Measurements from ENCODE around the gene CYB5R2.

CYB5R2 gene

GRCh38 chr11:7672960-7673723 is at the start of gene CYB5R2:
CYB5R2 (minus strand) TSS chr11:7673500; CDS start chr11:7672825, 675 bp downstream.
- DNase-seq = no peak

DNA sequence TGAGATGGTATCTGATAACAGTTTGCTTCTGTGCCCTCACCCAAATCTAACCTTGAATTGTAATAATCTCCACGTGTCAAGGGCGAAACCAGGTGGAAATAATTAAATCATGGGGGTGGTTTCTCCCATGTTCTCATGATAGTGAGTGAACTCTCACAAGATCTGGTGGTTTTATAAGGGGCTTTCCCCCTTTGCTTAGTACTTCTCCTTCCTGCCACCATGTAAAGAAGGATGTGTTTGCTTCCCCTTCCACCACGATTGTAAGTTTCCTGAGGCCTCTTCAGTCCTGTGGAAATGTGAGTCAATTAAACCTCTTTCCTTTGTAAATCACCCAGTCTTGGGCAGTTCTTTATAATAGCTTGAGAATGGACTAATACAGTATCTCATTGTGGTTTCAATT is 41.5 kb upstream of the CYB5R2 start:
- DNase-seq = no peak

DNA sequence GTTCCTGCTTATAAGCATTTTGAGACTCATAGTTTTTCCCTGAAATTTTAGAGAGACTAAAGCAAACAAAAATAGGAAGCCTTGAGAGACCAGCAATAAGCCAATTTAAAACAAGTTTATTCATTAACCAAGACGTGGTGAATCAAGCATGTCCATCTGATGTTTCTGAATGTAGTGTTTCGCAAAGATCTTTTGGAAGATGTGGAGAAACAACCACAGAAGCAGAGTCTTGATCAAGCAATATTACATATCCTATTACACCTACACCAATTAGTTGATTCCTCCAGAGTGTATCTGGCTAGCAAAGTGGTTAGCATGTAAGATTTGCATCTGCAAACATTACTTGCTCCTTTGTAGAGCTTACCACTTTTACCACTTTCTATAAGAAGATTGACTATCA is 33.1 kb upstream of the CYB5R2 start, which contains the start of gene OVCH2:
Gene OVCH2 (minus strand): TSS at position 101 of the 400 bp plus-strand sequence. CDS start 83 bp downstream, at position 18.
- DNase-seq = no peak

DNA sequence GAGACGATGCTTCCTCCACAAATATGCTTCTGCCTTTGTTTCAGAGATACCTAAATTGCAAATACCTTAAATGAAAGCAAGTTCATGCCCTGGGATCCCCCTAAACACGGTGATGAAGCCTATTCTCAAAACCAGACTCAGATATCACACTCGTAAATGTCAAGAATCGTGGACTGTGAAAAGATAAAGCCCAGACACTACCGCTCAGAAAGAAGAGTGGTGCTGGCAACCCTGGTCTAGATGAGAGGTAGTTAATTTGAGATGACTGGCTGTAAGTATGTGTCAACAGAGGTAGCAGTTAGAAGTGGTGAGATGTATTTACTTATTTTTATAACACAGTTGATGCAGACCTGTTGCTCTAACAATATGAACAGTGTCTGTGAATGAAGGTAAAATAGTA is 30.4 kb upstream of the CYB5R2 start:
- DNase-seq = no peak

GRCh38 chr11:7696424-7696823 is 23.1 kb upstream of the CYB5R2 start:
- no peak for DNase-seq

GRCh38 chr11:7694235-7694634 is 20.9 kb upstream of the CYB5R2 start:
- no peak for DNase-seq

DNA sequence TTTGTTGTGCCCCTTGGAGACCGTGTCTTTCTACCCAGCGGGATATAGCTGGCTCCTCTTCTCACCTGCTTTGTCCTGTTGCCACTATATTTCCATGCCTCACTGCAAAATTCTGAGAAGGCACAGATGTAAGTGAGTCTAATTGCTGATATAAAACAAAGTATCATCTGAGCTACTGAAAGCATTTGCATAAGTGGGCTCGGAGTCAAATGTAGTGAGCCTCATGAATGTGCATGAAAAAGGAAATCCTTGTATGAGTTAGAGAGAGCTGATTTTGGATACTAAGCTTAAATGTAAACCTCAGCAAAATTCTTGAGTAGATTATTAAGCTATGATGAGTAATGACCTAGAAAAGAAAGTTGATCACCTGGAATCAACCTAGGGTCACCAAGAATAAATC is 19.1 kb upstream of the CYB5R2 start:
- DNase-seq = no peak

DNA sequence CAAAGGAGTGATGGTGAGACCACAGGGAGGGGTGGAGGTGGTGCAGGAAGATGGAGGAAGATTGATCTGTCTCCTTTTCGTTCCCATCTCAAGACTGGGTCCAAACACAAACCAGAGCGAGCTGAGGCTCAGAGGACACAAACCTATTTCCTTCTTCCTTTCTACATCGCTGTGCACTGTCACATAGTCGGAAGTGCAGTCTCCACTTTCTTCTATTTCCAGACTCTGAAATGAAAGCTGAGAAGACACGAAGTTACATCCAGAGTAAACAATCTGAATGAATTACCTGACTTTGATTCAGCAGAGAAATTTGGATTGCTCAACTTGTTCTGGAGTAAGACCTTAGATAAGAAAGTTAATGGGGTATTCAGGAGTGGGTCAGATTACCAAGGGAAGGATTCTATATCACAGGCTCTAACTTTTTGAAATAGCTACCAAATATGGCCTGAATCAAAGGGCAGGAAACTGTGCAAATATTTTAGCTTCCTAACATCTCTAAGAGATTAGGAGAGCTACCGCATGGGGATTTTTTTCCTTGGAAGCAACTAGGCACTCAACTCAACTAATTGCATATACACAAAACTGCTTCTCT is 18.6 kb upstream of the CYB5R2 start:
- no peak for DNase-seq

- no peak for DNase-seq
These were observed 17.3 kb upstream of the CYB5R2 start for GRCh38 chr11:7690648-7691047.

DNA sequence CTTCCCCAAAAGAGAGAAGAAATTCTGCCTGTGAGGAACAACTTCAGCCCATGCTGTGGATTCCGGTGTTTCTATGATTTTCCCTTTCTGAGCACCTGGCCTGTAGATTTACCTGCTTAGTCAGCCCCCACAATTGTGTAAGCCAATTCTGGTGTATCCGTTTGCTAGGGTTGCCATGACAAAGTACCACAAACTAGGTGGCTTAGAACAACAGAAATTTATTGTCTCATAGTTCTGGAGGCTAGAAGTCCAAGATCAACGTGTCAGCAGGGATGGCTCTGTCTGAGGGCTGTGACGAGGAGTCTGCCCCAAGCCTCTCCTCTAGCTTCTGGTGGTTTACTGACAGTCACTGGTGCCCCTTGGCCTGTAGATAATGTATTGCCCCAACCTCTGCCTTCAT is 15.9 kb upstream of the CYB5R2 start:
- DNase-seq = no peak

DNA sequence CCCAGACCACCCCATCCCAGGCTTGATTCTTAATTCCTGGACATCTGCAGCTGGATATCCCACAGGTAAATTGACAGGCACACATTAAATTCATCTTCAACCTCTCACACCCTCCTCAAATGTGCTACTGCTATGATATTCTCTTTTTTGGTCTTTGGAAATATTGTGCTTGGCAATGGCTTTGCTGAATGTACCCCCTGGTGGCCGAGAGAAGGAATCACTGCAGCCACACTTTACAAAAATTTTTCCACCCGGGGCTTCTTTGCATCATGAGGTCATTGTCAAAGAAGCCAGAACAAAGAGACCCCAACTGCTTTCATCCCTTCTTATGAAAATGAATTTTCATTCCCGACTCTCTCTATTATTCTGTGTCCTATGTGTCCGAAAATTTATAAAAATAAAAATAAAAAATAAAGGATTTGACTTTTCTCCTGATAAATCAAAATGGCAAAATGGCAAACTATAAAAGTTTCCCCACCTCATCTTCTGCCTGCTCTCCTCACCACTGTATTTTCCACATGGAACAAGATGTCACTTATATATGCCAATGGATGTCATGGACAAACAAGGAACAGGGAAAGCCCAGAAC is 15.0 kb upstream of the CYB5R2 start:
- DNase-seq = peak; percentile 63

DNA sequence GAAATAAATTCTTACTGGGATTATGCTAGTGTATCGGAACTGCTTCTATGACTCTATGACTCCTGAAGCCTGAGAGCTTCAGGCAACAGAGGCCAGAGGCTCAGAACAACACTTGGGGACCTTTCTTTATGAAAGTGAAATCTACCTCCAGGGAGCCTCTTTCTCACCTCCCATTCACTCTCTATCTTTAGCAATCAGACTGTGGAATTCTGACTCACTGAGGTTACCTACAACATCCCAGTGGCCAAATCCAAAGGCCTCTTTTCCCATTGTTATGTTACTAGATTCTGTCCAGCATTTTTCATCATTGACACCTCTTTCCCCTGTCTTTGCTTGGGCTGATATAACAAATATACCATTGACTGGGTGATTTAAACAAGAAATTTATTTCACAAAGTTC is 14.1 kb upstream of the CYB5R2 start:
- DNase-seq = no peak

GRCh38 chr11:7686761-7687160 is 13.5 kb upstream of the CYB5R2 start:
- DNase-seq = no peak

GRCh38 chr11:7683571-7683970 is 10.3 kb upstream of the CYB5R2 start:
- DNase-seq = no peak

DNA sequence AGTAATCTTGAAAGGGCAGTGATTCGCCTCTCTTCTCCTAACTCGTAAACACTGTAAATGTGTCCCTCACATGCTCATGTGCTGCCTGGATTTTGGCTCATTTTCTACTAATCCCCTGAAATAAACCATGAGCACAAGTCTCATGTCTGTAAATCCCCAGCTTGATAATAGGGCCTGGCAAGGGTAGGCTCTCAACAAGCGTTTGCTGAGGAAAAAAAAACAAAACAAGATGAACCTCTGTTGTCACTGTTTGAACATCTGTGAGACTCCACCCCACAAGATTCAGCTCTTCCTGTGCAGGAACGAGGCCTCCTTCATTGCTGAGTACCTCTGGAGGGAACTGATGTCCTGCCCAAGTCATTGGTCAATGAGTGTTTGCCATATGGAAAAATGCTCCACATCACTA is 4.5 kb upstream of the CYB5R2 start:
- no peak for DNase-seq

DNA sequence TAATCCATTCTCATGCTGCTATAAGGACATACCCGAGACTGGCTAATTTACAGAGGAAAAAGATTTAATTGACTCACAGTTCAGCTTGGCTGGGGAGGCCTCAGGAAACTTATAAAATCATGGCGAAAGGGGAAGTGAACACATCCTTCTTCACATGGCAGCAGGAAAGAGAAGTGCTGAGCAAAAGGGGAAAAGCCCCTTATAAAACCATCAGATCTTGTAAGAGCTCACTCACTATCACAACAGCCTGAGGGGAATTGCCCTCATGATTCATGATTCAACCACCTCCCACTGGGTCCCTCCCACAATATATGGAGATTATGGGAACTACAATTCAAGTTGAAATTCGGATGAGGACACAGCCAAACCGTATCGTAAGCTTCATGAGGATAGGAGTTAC is 3.8 kb upstream of the CYB5R2 start:
- peak; percentile 7 for DNase-seq

DNA sequence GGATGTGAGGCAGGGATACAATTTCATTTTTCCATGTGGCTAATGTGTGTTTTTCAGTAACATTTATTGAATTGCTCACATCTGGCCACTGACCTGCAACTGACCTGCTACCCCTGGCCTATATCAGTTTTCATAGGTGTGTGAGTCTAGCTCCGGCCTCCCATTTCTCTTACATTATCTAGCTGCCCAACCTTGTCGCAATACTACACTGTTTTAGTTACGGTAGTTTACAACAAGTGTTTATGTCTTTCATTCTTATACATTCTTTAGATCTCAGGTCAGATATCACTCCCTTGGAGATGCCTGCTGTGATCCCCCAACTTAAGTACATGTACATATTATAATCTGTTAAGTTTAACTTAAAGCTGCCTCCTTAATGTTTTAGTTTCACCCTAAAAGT is 2.3 kb upstream of the CYB5R2 start:
- no peak for DNase-seq

- DNase-seq = peak; percentile 20
These were observed 579 bp upstream of the CYB5R2 start for GRCh38 chr11:7673724-7674434.

DNA sequence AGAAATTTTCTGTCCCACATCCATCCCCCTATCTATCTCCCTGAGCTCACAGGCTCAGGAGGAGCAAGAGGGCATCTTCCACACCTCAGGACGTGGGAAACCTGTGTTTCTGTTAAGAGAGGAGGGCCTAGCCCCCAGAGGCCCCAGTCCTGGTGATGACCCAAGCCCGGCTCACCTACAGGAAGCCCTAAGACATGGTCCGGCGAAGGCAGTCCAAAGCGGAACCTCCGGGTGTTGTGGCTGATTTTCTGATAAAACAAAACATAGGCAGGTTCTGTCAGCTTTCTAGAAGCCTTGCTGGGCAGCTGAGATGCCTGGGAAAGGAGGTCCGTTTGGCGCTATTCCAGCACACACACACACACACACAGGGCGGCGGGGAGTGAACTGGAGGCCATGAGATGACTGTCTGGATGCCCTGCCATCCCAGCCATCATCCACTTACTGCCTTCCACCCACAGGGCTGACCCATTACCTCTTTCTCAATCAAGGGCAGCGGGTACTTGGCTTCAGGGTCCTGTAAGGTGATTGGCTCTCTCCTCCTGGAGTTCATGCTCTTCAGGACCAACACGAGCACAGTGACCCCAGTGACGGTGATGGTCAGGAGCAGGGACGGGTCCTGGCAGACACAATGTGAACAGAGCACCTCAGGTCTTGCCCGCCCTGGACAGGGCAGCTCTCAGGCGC is 882 bp downstream of the CYB5R2 start:
- no peak for DNase-seq

- no peak for DNase-seq
These were observed 1.7 kb downstream of the CYB5R2 start for GRCh38 chr11:7671347-7672215.

- DNase-seq = no peak
These were observed 2.7 kb downstream of the CYB5R2 start for GRCh38 chr11:7670641-7671040.

DNA sequence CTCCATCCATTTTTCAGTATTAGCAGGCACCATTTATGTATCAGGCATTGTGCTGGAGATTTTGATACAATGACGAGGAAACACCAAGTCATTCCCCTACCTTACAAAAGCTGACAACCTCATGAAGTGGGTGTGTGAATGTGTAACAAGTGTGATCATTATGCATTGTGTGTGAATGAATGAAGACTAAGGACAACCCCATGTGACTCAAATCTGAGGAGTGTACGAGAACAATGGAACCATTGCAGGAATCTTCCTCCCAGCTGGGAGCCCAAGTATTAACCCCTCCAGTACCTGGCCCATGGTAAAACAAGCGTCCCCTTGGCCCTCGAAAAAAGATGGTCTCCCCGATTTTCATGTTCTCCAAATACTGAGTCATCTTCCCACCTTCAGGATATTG is 4.4 kb downstream of the CYB5R2 start:
- DNase-seq = no peak

Data from hematopoietic multipotent progenitor cell treated with erythropoietin and hydrocortisone succinate and interleukin-3 and kit ligand, for 4 days (in vitro differentiated cells).